GM18517 (cell line): ENCODE results near the gene CACHD1.
"Not testable (repeated sequence)": the region's sequence is repeated elsewhere in the genome, so short reads cannot be mapped to it uniquely, and the experiment has no call there.

Experiments
- ATAC-seq: cut with Tn5 transposase; IDR thresholded peaks from one replicate; pipeline ENCODE4 v1.9.1; 2021; ENCODE audit warnings: mild to moderate bottlenecking, moderate library complexity; ENCODE audit not compliant: unreplicated experiment

The CACHD1 gene

DNA sequence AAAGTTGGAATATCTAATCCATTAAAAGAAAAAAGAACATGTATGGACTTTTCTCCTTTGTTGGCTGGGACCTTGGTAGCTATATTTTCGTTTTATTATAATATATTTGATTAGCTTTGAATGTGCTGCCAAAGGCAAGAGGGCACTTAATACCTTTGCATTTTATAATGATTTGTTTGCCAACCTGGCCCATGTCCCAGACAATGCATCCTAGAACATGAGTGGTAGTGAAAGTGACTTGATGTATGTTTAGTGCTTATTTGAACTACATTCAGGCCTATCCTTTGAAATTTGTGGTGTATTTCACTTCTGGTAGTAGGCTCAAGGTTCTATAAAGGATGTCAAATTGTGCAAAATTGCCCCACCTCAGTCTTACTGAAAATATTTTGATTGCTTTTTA, 25.9 kb downstream of the CACHD1 start:
- no peak for ATAC-seq

DNA sequence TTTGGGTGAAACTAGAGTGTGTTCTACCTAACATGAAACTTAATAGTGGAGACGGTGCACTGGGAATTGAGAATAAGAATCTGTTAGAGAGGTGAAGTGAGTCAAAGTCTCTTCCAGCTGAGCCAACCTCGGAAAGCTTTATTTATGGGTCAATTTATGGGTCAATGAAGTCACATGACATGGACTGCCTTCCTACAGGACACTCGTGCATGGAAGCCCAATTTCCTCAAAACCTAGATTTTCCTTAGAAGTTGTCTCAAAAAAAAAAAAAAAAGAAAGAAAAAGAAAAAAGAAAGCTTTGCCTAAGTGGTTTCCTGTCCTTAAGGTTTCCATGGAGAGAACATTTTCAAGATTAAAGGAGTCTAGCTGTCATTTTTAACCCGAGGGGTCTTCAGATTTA, 26.7 kb downstream of the CACHD1 start:
- ATAC-seq, result no peak

DNA sequence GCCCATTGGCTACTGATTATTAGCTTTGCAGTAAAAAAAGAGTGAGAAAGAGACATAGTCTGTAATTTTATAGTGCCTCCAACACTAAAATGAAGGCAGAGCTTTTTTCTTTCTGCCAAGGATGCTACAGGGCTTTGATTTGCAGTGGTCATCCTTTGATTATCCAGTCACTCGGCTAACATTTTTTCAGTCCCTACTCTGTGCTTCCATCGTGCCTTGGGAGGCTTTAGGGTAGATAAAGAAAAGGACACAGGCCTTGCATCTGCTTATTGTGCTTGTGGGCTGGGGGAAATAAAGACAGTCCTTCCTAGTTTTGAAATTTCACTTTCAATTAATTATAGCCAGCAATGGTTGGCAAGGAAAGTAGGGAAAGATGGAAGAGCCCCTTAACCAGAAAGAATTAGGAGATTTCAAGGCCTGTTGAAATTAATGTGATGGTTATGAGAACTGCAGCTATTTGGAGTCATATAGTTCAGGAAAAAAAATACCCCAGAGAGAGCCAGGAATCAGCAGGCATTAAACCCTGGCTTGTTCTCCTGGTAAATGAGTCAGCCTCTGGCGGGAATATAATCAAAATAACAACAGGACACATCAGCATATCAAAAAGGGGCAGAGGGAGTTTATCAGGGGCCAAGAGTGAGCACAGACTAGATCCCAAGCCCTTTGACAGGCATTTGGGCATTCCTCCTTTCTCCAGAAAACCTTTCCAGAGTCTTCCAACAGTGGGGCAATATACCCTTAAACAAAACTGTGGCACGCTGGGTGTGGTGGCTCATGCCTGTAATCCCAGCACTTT, 27.4 kb downstream of the CACHD1 start:
- no peak for ATAC-seq

DNA sequence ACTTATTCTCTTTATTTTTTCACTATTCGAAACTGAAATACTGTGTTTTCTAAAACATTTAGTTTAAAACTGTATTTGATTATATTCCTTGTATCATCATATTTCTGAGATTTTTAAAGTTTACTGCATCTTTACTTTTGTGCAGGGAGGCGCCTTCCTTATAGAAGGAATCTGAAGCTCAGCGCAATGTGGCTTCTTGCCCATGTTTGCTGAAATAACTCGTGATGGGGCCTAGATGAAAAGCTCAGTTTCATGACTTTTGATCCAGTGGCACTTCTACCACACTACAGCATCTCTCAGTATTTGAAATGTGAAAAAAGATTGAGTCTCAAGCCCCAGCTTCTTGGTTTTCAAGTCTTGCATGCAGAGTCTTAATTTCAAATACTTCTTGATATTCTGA, 28.4 kb downstream of the CACHD1 start:
- ATAC-seq, result no peak

DNA sequence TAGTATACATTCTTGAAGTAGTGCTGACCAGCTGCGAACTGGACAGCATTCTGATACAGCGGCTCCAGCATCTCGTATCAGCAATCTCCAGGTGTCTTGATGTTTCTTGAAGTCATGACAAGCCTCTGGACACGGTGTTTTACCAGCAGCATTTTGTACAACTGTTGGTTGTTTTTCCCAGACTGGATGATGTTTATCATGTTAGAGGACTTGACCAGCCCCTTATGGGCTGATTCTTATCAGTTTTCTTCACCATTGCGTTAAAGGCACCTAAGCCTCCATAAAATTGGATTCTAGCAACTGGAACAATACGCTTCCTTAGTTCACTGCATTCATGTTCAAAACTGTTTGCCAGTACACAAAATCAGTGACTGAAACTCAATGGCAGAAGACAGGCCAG, 29.1 kb downstream of the CACHD1 start:
- ATAC-seq, result no peak

DNA sequence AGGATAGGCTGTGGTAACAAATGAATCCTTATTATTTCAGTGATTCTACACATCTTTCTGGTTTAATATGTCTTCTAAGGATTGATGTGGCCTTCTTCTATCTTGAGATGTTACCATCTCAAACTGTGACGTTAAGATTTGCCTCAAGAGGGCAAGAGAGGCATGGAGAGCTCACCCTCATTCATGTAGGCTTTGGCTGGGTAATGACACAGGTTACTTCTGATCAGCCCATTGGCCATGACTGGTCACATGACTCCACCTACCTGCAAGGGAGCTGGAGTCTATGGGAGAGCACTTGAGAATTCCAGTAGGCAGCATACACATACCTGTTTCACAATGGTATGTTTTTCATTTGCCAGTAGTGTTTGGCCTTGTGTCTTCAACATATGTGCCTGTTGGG, 30.0 kb downstream of the CACHD1 start:
- ATAC-seq, result no peak

DNA sequence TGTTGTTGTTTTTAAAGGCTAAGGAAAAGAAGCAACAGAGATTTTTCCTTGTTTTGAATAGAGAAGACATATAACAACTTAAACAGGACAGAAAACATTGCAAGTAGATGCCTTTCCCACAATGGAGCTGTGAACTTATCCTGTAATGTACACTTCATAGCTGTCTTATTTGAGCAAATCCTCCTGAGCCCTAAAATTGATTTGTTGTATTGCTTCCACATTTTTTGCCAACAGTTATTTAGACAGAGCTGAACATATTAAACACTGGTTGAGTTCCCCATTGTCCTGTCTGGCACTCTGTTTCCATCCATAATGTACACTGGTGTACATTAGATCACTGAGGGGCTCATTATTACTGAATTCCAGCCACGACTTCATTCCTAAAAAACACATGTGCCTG, 32.2 kb downstream of the CACHD1 start:
- no peak for ATAC-seq

DNA sequence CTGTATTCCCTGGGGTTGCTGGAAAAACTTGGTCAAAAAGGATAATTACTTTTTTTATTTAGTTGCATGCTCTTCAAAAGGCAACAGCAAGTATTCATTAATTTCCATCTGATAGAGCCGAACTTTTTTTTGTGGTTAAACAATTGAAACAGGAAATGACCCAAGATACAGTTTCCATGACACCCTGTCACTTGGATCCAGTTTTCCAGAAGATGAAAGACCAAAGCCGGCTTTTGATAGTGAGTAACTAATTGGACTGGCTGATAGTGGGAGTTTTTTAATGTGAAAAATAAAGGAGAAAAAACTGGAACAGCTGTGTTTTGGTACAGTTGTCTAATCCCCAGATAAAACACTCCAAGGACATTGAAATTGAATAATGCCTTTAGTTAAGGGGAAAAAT, 33.0 kb downstream of the CACHD1 start:
- ATAC-seq, result no peak

DNA sequence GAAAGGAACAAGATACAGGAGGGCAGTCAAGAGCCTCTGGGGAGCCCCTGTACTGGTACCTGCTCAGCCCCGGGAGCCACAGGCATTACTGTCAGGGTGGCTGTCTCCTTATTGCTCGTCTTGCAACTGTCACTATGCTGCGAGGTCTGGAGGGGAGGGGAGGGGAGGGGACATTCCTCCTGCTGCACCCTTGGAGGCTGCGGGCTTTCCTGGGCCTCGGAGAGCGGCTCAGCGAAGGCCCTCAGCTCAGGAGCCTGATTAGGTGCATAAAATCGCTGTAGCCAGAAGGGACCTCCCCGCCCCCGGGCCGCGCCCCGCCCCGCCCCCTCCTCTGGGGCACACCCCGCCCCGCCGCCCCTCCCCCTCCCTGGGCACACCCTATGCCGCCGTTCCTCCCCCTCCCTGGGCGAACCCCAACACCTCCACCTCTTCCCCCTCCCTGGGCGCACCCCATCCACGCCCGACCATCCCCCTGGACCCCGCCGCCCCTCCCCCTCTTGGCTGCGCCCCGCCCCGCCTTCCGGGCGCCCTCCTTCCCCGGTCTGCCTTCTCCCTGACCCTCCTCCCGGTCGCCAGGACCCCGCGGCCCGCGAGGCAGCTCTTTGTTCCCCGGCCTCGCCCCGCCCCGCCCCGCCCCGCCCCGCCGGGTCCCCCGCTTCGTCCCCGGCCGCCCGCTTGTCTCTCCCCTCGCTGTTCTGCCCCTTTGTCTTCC, 35.5 kb downstream of the CACHD1 start:
- no peak for ATAC-seq

DNA sequence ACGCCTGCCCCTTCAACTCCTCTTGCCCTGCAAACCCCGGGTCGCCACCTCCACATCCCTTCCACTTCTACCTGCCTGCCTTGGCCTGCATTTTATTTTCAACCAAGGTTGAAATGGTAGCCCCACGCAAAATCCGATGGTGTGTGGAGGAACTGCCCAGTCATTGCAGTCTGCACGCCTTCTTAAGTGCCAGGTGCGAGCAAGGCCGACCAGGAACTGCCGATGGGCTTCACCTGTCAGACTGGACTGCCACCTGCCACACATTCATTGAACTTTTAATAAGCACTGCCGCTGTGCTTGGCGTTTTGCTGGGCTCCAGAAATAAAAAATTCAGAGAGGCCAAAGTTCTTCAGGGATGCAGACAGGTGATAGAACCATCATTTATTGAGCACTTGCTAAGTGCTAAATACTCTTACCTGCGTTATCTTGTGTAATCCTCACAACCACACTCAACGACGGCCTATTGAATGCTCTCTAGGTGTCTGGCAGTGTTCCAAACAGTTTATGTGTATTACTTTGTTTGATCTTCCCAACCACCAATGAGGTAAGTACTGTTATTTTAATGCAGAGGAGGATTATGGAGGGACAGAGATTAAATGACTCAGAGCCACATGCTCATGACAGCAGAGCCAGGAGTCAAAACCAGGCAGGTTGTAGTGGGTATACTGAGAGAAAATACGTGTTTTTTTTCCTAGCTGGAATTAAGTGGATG, 36.2 kb downstream of the CACHD1 start:
- no peak for ATAC-seq

DNA sequence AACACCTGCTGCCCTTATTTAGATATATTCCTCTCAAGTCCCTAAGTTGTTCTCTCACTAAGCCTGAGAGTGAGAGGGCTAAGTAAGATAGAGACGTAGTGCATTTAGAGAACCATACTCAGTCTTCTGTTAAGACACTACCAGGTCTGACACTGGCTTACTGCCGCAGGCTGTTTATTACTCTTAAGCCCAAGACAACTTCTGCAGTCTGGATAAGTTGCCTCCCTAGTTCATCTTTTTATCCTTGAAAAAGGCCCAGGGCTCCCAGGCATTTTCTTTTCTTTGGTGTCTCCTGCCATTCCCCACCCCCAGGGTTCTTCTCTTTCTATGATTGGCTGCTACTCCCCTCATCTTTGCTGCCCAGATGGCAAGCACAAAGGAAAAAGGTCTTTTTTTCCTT, 38.7 kb downstream of the CACHD1 start:
- ATAC-seq, result no peak

DNA sequence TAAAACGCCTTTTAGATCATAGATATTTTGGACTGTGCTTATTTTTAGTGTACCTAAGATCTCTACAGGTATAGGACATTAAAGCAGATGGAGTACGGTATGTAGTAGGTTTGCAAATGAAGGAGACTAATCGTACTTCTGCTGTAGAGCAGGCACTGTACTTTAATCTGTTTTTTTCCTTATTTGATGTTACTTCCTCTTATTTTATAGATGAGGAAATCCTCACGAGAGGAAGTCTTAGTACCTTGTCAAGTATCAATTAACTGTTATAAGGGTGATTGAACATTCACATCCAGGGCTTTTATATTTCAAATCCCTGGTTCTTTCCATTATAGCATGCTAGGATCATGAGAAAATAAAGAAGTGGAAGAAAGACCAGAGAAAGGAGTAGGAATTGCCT, 41.1 kb downstream of the CACHD1 start:
- ATAC-seq, result no peak

DNA sequence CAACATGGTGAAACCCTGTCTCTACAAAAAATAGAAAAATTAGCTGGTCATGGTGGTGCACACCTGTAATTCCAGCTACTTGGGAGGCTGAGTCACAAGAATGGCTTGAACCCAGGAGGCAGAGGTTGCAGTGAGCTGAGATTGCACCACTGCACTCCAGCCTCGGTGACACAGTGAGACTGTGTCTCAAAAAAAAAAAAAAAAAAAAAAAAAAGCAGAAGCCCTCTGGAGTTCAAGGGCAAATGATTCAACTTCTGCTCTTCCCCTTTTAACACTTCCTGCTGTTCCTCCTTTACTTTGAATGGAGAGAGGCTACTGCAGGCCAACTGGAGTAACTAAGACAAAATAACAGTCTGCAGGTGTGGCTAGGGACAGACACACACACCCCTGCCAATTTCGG, 42.3 kb downstream of the CACHD1 start:
- not testable (repeated sequence) for ATAC-seq

DNA sequence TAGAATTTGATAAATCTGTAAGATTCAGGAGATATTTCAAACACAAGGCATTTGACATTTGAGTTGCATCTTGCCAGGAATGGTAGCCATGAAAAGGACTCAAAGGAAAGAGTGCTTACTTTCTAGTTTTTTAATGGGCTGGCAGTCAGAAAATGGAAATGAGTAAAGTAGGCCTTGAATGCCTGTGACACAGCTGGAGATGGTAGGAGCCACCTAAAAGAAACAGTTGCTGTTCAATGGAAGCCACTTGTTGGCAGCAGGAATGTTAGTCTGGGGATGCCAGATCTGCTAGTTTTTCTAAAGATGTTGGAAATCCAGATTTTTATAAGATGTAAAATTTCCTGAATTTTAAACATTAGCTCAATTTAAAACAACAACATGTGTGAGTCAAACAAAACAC, 43.6 kb downstream of the CACHD1 start:
- ATAC-seq, result no peak

DNA sequence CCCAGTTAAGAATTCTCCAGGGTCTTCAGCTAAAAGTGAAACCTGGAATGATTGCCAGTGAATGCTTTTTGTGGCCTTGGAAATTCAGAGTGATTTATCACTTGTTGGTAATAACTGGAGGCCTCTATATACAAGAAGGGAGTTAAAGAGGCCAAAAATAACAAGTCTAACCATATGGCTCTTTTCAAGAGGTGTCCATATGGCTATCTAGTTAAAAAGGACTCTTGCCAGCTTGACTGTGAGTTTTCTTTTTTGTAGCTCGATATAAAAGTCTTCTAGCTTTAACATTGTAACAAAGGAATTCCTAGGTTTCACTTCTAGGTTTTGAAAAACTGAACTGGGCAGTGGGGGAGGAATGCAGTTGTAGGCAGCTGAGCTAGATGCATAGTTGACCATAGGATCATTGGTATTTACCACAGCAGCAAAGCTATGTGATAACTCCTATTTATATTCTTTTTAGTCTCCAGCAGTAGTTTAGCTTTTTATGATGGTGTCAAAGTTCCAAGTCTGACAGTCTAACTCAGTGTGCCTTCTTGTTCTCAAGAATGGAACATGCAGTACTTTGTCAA, 44.4 kb downstream of the CACHD1 start:
- no peak for ATAC-seq

DNA sequence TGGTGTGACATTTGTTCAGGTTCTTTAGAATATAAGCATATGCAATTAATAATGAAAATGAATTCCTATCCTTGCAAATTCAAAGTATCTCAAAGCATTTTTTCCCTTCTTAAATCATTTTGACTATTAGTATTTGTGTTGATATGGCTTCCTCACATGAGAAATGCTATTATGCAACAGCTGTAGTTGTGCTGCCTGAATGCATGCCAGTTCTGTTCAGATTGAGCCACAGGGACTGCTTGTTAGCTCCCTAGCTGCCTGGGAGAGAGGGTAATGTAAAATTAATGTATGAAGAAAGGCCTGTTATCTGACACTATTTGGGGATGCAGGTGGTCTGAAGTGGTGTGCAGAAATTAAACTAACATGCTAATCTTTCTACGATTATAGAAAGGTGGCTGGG, 45.5 kb downstream of the CACHD1 start:
- no peak for ATAC-seq

DNA sequence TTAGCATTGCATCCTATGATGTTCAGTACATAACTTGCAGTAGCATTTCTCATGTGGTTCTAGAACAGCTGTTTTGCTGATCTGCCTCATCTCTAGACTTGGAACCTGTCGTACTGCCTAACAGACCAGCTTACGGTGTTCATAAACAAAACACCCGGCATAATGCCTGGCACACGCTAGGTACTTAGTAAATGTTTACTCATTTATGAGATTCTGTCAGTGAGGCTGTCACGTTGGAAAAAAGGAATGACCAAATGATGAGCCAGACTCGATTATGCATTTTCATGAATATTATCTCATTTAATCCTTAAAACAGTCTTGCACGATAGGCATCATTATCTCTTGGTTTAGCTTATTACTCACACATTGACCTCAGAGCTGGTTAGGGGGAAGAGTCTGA, 46.4 kb downstream of the CACHD1 start:
- no peak for ATAC-seq

DNA sequence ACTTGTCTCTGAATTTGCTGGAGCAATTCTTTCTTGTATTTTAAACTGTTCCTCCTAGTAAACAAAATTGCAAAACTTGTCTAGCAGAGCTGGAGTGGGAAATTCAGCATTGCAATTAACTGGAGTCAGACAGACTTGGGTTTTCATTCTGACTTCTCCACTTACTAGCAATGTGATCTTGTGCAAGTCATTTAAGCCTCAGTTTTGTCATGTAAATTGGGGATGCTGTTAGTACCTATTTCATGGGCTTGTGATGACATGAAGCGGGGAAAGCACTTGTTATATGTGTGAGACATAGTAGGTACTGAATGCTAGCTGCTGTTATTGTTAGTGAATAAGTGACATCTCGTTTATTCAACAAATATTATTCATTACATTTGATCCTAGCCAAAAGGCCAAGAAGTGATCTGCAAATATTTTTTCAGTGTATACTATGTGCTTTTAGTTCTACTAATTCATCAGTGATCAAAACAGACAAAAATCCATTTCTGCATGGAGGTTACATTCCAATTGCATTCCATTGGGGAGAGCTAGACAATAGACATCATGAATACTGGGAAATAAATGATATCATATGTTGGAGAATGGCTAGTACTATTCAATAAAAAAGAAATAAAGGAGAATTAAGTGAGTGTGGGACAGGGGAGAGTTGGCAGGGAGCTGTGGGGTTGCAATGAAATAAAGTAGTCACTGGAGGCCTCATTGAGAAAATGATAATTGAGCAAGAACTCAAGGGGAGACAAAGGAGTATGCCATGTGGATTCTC, 47.1 kb downstream of the CACHD1 start:
- no peak for ATAC-seq

DNA sequence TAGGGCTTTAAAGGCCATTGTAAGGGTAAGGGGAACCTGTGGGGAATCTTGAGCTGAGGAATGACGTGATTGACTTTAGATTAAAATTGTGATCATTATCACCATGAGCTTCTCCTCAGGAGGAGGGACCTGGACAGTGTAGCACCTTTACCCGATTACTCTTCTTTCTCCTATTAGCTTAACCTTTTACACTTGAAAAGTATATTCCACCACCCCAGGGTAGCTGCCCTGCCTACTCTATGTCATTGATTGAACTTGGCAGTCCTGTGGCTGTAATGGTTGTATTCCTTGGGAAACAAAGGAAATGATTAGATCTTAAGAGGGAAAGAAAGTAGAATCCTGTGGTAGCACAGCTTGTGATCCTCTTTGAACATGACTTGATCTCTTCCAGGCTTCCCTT, 47.7 kb downstream of the CACHD1 start:
- no peak for ATAC-seq

DNA sequence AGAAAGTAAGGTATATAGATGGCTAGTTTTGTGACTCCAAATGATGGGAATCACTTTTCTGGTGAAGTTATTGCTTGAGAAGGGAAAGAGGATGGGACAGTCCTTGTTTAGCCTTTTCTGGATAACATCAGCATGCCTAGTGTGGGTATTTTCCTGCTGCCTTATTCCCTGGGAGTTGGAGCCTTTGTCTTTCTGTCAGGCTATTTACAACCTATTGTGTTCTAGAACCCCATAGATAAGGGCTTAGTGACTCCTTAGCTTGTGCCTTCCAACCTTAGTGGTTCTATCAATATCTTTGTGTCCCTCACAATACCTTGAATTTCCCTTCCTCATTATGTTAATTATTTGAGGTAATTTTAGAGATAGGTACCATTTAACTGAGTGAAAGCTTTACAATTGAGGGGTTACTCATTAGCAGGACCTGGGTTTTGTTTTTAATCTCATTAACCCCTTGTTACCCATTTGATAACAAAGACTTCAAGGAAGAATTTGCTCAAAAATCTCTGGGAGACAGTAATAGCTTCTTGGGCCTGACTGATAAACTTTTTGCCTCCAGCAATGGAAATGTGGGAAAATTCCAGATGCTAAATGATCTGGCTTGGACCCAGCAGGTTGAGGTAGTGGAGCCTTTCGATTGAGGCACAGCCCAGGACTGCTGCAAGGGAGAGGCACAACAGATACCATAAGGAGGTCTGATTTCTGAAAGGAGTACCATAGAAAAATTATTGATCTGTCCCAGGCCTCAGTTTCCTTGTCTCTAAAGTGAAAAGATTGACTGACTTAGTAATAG, 49.0 kb downstream of the CACHD1 start:
- ATAC-seq, result no peak
